HepG2 (cell line): ENCODE measurements around the gene NAV3. TPM values are rescaled to one million over a fixed set of nuclear protein-coding genes. Genes with fewer than 3 reads are reported as not detected.

ENCODE experiments used
- ATAC-seq: fragments of 200-7000 bp; cut with Tn5 transposase; 3 replicates; pipeline ENCODE4 v1.9.1; 2020; ENCODE audit warnings: mild to moderate bottlenecking, moderate library complexity
- BruUV-seq: library from RNA; stranded (reverse); fragments of 400-500 nt; replicated peaks from 2 replicates; lab custom pipeline; 2021; lab: Mats Ljungman, UMichigan
- CTCF ChIA-PET: fragments of 300-600 bp; formaldehyde crosslinking; extraction: SDS; loops from one replicate; lab custom pipeline; 2021; ENCODE audit warnings: low total read pairs, inconsistent platforms, low intra/inter-chr PET ratio; lab: Yijun Ruan, JAX
- POLR2A ChIA-PET: fragments of 350-600 bp; sonication (Branson Sonifier 250); formaldehyde crosslinking; loops from one replicate; lab custom pipeline; 2020; ENCODE audit warnings: antibody characterized with exemption, inconsistent platforms; lab: Yijun Ruan, JAX
- DNase-seq: peaks from one replicate; pipeline ENCODE4 v3.0.0-alpha.2; 2015; ENCODE audit warnings: low spot score
- FAIRE-seq: peaks from 3 replicates; lab custom pipeline; 2011; peaks lifted over from hg19 to GRCh38; lab: Jason Lieb, UNC
- H2AFZ ChIP-seq: one replicate; pipeline ENCODE4 v1.6.1; 2011; ENCODE audit warnings: low read length, inconsistent platforms
- H3K27ac ChIP-seq: fragments of 300-600 bp; 3 replicates; pipeline ENCODE4 v1.8.0; 2011; ENCODE audit warnings: mixed run types, mild to moderate bottlenecking, mixed read lengths, low read length, inconsistent platforms; ENCODE audit not compliant: insufficient read depth; ENCODE audit errors: extremely low read length
- H3K27me3 ChIP-seq, 2 experiments: fragments of 200-600 bp in 1 of 2; 2 replicates in 1 of 2; 3 replicates in 1 of 2; pipeline versions ENCODE4 v1.6.0 to v1.8.0; 2011; ENCODE audit warnings: low read length in 2 of 2, mild to moderate bottlenecking in 2 of 2, moderate library complexity in 2 of 2, inconsistent platforms in 1 of 2; ENCODE audit not compliant: insufficient read depth in 2 of 2, control insufficient read depth in 1 of 2
- H3K36me3 ChIP-seq, 2 experiments: fragments of 200-600 bp in 1 of 2; replicated peaks in 1 of 2; 2 replicates in 1 of 2; 3 replicates in 1 of 2; pipeline versions ENCODE4 v1.5.1 to v1.8.0; 2011; ENCODE audit warnings: low read length in 2 of 2, inconsistent platforms in 1 of 2; ENCODE audit not compliant: insufficient read depth in 2 of 2, control insufficient read depth in 1 of 2
- H3K4me1 ChIP-seq: 2 replicates; pipeline ENCODE4 v1.5.1; 2012; ENCODE audit warnings: low read length, inconsistent platforms; ENCODE audit not compliant: insufficient read depth
- H3K4me2 ChIP-seq: 2 replicates; pipeline ENCODE4 v1.6.0; 2011; ENCODE audit warnings: low read depth, low read length, inconsistent platforms
- H3K4me3 ChIP-seq, 3 experiments: fragments of 200-600 bp in 1 of 3; sonication (generic), shearing (Covaris generic) in 1 of 3; replicated peaks in 1 of 3; 2 replicates each; pipeline ENCODE4 v1.5.1; 2011 to 2016; ENCODE audit warnings: low read length in 3 of 3, inconsistent platforms in 2 of 3, low read depth in 2 of 3, mild to moderate bottlenecking in 2 of 3, control low read depth in 1 of 3, mixed read lengths in 1 of 3; ENCODE audit not compliant: insufficient read depth in 1 of 3
- H3K79me2 ChIP-seq: one replicate; pipeline ENCODE4 v1.6.1; 2011; ENCODE audit warnings: low read length, inconsistent platforms; ENCODE audit not compliant: insufficient read depth
- H3K9ac ChIP-seq: 2 replicates; pipeline ENCODE4 v1.6.0; 2011; ENCODE audit warnings: mild to moderate bottlenecking, low read depth, low read length, inconsistent platforms; ENCODE audit not compliant: insufficient read depth
- H3K9me3 ChIP-seq: 2 replicates; pipeline ENCODE4 v1.5.1; 2012; ENCODE audit warnings: mild to moderate bottlenecking, low read length
- H4K20me1 ChIP-seq: 2 replicates; pipeline ENCODE4 v1.6.0; 2011; ENCODE audit warnings: inconsistent platforms, mild to moderate bottlenecking, low read length, moderate library complexity; ENCODE audit not compliant: insufficient read depth
- CHD4 ChIP-seq: fragments of 200-600 bp; sonication (generic); IDR thresholded peaks from 2 replicates; pipeline ENCODE4 v1.7.0; 2017; ENCODE audit warnings: mild to moderate bottlenecking, low read length, borderline replicate concordance
- KDM1A ChIP-seq: IDR thresholded peaks from 2 replicates; pipeline ENCODE4 v1.6.1; 2016; ENCODE audit warnings: missing compliant biosample characterization
- MEIS2 ChIP-seq: sonication (generic); formaldehyde crosslinking; IDR thresholded peaks from 2 replicates; pipeline ENCODE4 v1.9.0; 2021; ENCODE audit warnings: mild to moderate bottlenecking, missing genetic modification reagents
- RFX1 ChIP-seq: fragments of 450-650 bp; IDR thresholded peaks from 2 replicates; pipeline ENCODE4 v1.6.1; 2017
- RXRA ChIP-seq: sonication (generic); formaldehyde crosslinking; IDR thresholded peaks from 2 replicates; pipeline ENCODE4 v1.5.1; 2020; ENCODE audit warnings: missing genetic modification reagents
- SATB2 ChIP-seq: sonication (generic); formaldehyde crosslinking; IDR thresholded peaks from 2 replicates; pipeline ENCODE4 v1.5.0; 2020; ENCODE audit warnings: missing genetic modification reagents
- TBP ChIP-seq: sonication (generic); formaldehyde crosslinking; IDR thresholded peaks from 2 replicates; pipeline ENCODE4 v1.5.0; 2020; ENCODE audit warnings: missing genetic modification reagents
- TMF1 ChIP-seq: sonication (generic); formaldehyde crosslinking; IDR thresholded peaks from 2 replicates; pipeline ENCODE4 v1.8.1; 2022; ENCODE audit warnings: low read depth, missing genetic modification reagents
- ZBTB43 ChIP-seq: sonication (generic); formaldehyde crosslinking; conservative IDR thresholded peaks from 2 replicates; pipeline ENCODE4 v1.4.0; 2020; ENCODE audit warnings: missing genetic modification reagents
- ZMYM3 ChIP-seq: sonication (generic); formaldehyde crosslinking; IDR thresholded peaks from 2 replicates; pipeline ENCODE4 v1.5.1; 2020; ENCODE audit warnings: mild to moderate bottlenecking, missing genetic modification reagents
- ZNF30 ChIP-seq: sonication (generic); formaldehyde crosslinking; IDR thresholded peaks from 2 replicates; pipeline ENCODE4 v1.5.0; 2020; ENCODE audit warnings: mild to moderate bottlenecking, missing genetic modification reagents
- ZNF407 ChIP-seq: sonication (generic); formaldehyde crosslinking; IDR thresholded peaks from one replicate; pipeline ENCODE4 v1.5.1; 2020; ENCODE audit warnings: mild to moderate bottlenecking, missing genetic modification reagents; ENCODE audit errors: not compliant biosample characterization
- ZNF451 ChIP-seq: sonication (generic); formaldehyde crosslinking; IDR thresholded peaks from 2 replicates; pipeline ENCODE4 v1.5.0; 2020; ENCODE audit warnings: mild to moderate bottlenecking, missing genetic modification reagents
- ZNF567 ChIP-seq: sonication (generic); formaldehyde crosslinking; IDR thresholded peaks from 2 replicates; pipeline ENCODE4 v1.8.1; 2023; ENCODE audit warnings: mild to moderate bottlenecking, missing genetic modification reagents, borderline replicate concordance
- ZNF703 ChIP-seq: sonication (generic); formaldehyde crosslinking; IDR thresholded peaks from 2 replicates; pipeline ENCODE4 v1.5.1; 2020; ENCODE audit warnings: missing genetic modification reagents, mild to moderate bottlenecking, moderate library complexity, borderline replicate concordance
- WGBS: methylation state at CpG from one replicate; pipeline ENCODE4 v1.1.6; 2017; ENCODE audit warnings: low lambda C conversion rate; 5-methylcytosine and 5-hydroxymethylcytosine counted together
- in situ Hi-C: cut with HindIII; loops from 2 replicates; pipeline ENCODE4 v1.10.0; 2017; ENCODE audit warnings: low pct_unique_long_range_greater_than_20kb; ENCODE audit not compliant: extremely low pct_ligation_motif_present
- intact Hi-C: fragments of 100-400 bp; cut with micrococcal nuclease; formaldehyde crosslinking; loops from one replicate; pipeline ENCODE4 v1.10.0; 2022; ENCODE audit not compliant: unreplicated experiment
- polyA plus RNA-seq, 8 experiments: library from polyadenylated mRNA; depleted of rRNA in 3 of 8; stranded (reverse) in 7 of 8; unstranded in 1 of 8; fragments of >200 nt; fragmentation: Illumina TruSeq in 4 of 8; extraction: Trizol in 4 of 8; gene quantifications; 2 replicates each; pipeline versions ENCODE4 v1.2.1 to v1.2.3, GENCODE V29; 2011 to 2016; ENCODE audit warnings: low read depth in 4 of 8, missing spikeins in 1 of 8, mixed read lengths in 1 of 8; ENCODE audit not compliant: insufficient read depth in 1 of 8
- total RNA-seq, 5 experiments: library from RNA; depleted of rRNA; stranded (reverse); fragments of >200 nt; fragmentation: Illumina TruSeq; extraction: Trizol; gene quantifications; 2 replicates each; pipeline ENCODE4 v1.2.3, GENCODE V29; 2016; ENCODE audit warnings: low read depth in 1 of 5
- TF ChIP-seq, protein P1 (sequence below): sonication (generic); formaldehyde crosslinking; IDR thresholded peaks from 2 replicates; pipeline ENCODE4 v1.8.0; 2022; ENCODE audit warnings: missing genetic modification reagents, low read depth, mild to moderate bottlenecking, borderline replicate concordance

Gene NAV3
- total and polyA plus RNA-seq, 2 of the 13 experiments (the other 11 are each of a cell fraction or from before 2014, with no cell fraction given): 0.01 to 0.18 TPM

GRCh38 chr12:78179346-78179745 is 348.7 kb downstream of the NAV3 start:
- H3K36me3 ChIP-seq: no peaks in the 10 kb centered on the region
- FAIRE-seq (no peak), DNase-seq (no peak), ATAC-seq (no peak)
- H3K9me3 ChIP-seq: no peaks in the 10 kb centered on the region
- in situ Hi-C loops: no loop called here
- H3K4me2 ChIP-seq: no peak overlapping the region
- no peaks in the 10 kb centered on the region for H4K20me1 ChIP-seq
- no TSS peak for BruUV-seq
- ChIA-PET CTCF (no interaction called here), POLR2A (no interaction called here)
- H3K4me3 ChIP-seq: no peak overlapping the region
- H2AFZ ChIP-seq: no peak overlapping the region
- H3K27me3 ChIP-seq: no peaks in the 10 kb centered on the region
- no peak overlapping the region for H3K27ac ChIP-seq
- 35% methylated on average over 6 of the region's 6 CpGs for WGBS
- H3K9ac ChIP-seq: no peak overlapping the region
- TF ChIP-seq ZMYM3 (CRISPR knock-in tag): no peak
- no peak for TF ChIP-seq ZNF451 (CRISPR knock-in tag)
- no peak for TF ChIP-seq MEIS2
- no peak for TF ChIP-seq TBP (CRISPR knock-in tag)
- no peak for TF ChIP-seq KDM1A (CRISPR knock-in tag)
- no peak for TF ChIP-seq CHD4
- TF ChIP-seq RXRA (CRISPR knock-in tag): no peak
- TF ChIP-seq SATB2 (CRISPR knock-in tag): no peak
- no peak for TF ChIP-seq ZNF703 (CRISPR knock-in tag)
- TF ChIP-seq, protein P1, sequence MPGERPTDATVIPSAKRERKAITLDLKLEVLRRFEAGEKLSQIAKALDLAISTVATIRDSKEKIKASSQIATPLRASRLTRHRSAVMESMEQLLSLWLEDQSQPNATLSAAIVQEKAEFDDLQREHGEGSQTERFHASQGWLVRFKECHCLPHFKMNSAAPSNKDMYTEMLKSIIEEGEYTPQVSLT (CRISPR knock-in tag): no peak
- TF ChIP-seq ZNF567 (CRISPR knock-in tag): no peak
- no peak for TF ChIP-seq ZNF30
- no peak for TF ChIP-seq ZBTB43
- TF ChIP-seq RFX1: no peak
- TF ChIP-seq TMF1 (CRISPR knock-in tag): no peak
- TF ChIP-seq ZNF407 (CRISPR knock-in tag): no peak
- no peaks in the 10 kb centered on the region for H3K79me2 ChIP-seq
- H3K4me1 ChIP-seq: no peaks in the 10 kb centered on the region
- intact Hi-C loops: no loop called here
